H1 (cell line): Measurements from ENCODE around the gene CRYM. TPM values are rescaled to one million over a fixed set of nuclear protein-coding genes. Genes with fewer than 3 reads are reported as not detected.

Source experiments
- CTCF ChIA-PET: fragments of 300-600 bp; sonication (Branson Sonifier 250); formaldehyde crosslinking; loops from one replicate; lab custom pipeline; 2021; ENCODE audit not compliant: partially characterized antibody; lab: Charles Lee
- POLR2A ChIA-PET: fragments of 300-600 bp; sonication (Branson Sonifier 250); formaldehyde crosslinking; loops from one replicate; lab custom pipeline; 2021; ENCODE audit warnings: inconsistent platforms; ENCODE audit not compliant: partially characterized antibody; lab: Charles Lee
- DNase-seq, 2 experiments: peaks; one replicate each; pipeline versions ENCODE4 v3.0.0 to v3.0.0-alpha.2; 2010 to 2022; ENCODE audit warnings: low spot score in 2 of 2, low read depth in 1 of 2, mixed read lengths in 1 of 2
- FAIRE-seq: peaks from 2 replicates; lab custom pipeline; 2011; peaks lifted over from hg19 to GRCh38; lab: Jason Lieb, UNC
- H2AFZ ChIP-seq: 2 replicates; pipeline ENCODE4 v1.8.1; 2012; ENCODE audit warnings: low read length, inconsistent platforms
- H2AK5ac ChIP-seq: 2 replicates; pipeline ENCODE4 v1.6.1; 2013; ENCODE audit warnings: low read depth, low read length
- H2BK120ac ChIP-seq: replicated peaks from 2 replicates; pipeline ENCODE3; 2013; ENCODE audit warnings: low read depth, low read length, inconsistent platforms
- H2BK12ac ChIP-seq: 2 replicates; pipeline ENCODE4 v1.6.1; 2013; ENCODE audit warnings: low read depth, low read length
- H2BK15ac ChIP-seq: 2 replicates; pipeline ENCODE4 v1.6.1; 2013; ENCODE audit warnings: low read length
- H2BK20ac ChIP-seq: 2 replicates; pipeline ENCODE4 v1.6.1; 2013; ENCODE audit warnings: low read length
- H2BK5ac ChIP-seq: 2 replicates; pipeline ENCODE4 v1.6.1; 2013; ENCODE audit warnings: low read depth, low read length
- H3K14ac ChIP-seq: 2 replicates; pipeline ENCODE4 v1.6.1; 2013; ENCODE audit warnings: inconsistent platforms; ENCODE audit not compliant: insufficient read length
- H3K18ac ChIP-seq: 2 replicates; pipeline ENCODE4 v1.6.1; 2013; ENCODE audit warnings: low read length; ENCODE audit errors: extremely low read depth
- H3K23ac ChIP-seq: 2 replicates; pipeline ENCODE4 v1.6.1; 2013; ENCODE audit warnings: inconsistent platforms; ENCODE audit not compliant: insufficient read length
- H3K23me2 ChIP-seq: 2 replicates; pipeline ENCODE4 v1.6.1; 2013; ENCODE audit warnings: low read depth, low read length
- H3K27ac ChIP-seq: 2 replicates; pipeline ENCODE4 v1.6.1; 2011; ENCODE audit warnings: low read depth, low read length, inconsistent platforms
- H3K27me3 ChIP-seq, 4 experiments: replicated peaks in 1 of 4; 1 replicate in 1 of 4; 2 replicates in 3 of 4; pipeline versions ENCODE4 v1.6.1 to v1.8.1; 2011 to 2013; ENCODE audit warnings: low read length in 3 of 4, mild to moderate bottlenecking in 3 of 4, inconsistent platforms in 2 of 4, mixed read lengths in 2 of 4, moderate library complexity in 1 of 4; ENCODE audit not compliant: control insufficient read depth in 3 of 4, insufficient read depth in 3 of 4; ENCODE audit errors: extremely low read depth in 1 of 4
- H3K36me3 ChIP-seq, 4 experiments: 2 replicates each; pipeline versions ENCODE4 v1.6.1 to v1.8.1; 2011 to 2013; ENCODE audit warnings: mild to moderate bottlenecking in 4 of 4, low read length in 3 of 4, moderate library complexity in 2 of 4, control low read depth in 1 of 4, inconsistent platforms in 1 of 4; ENCODE audit not compliant: insufficient read depth in 4 of 4, control insufficient read depth in 2 of 4
- H3K4ac ChIP-seq: replicated peaks from 2 replicates; pipeline ENCODE3; 2013; ENCODE audit warnings: low read length, low read depth, mixed read lengths, inconsistent platforms; ENCODE audit not compliant: insufficient read length
- H3K4me1 ChIP-seq, 4 experiments: replicated peaks in 1 of 4; 1 replicate in 1 of 4; 2 replicates in 3 of 4; pipeline versions ENCODE4 v1.6.1 to v1.8.1; 2011 to 2013; ENCODE audit warnings: low read length in 3 of 4, inconsistent platforms in 2 of 4, mixed read lengths in 1 of 4; ENCODE audit not compliant: insufficient read depth in 4 of 4, control insufficient read depth in 3 of 4
- H3K4me2 ChIP-seq, 2 experiments: 2 replicates each; pipeline versions ENCODE4 v1.6.1 to v1.8.1; 2011 to 2013; ENCODE audit warnings: low read depth in 2 of 2, low read length in 2 of 2, control low read depth in 1 of 2, inconsistent platforms in 1 of 2, mild to moderate bottlenecking in 1 of 2; ENCODE audit not compliant: insufficient read depth in 1 of 2
- H3K4me3 ChIP-seq, 4 experiments: fragments of 200-600, 300-600 bp in 1 of 4; sonication (generic), shearing (Covaris generic), sonication (Bioruptor Twin) in 1 of 4; 2 replicates each; pipeline versions ENCODE4 v1.5.1 to v1.8.1; 2011 to 2016; ENCODE audit warnings: low read length in 4 of 4, low read depth in 3 of 4, control low read depth in 2 of 4, inconsistent platforms in 2 of 4, mild to moderate bottlenecking in 2 of 4, mixed read lengths in 1 of 4, moderate library complexity in 1 of 4; ENCODE audit not compliant: insufficient read depth in 2 of 4; ENCODE audit errors: extremely low read depth in 1 of 4
- H3K56ac ChIP-seq: replicated peaks from 2 replicates; pipeline ENCODE3; 2013; ENCODE audit warnings: low read depth, mild to moderate bottlenecking, mixed read lengths, low read length, inconsistent platforms; ENCODE audit not compliant: insufficient read length
- H3K79me1 ChIP-seq: 2 replicates; pipeline ENCODE4 v1.6.1; 2013; ENCODE audit warnings: low read depth, low read length, control low read depth
- H3K79me2 ChIP-seq, 2 experiments: 2 replicates each; pipeline versions ENCODE4 v1.6.1 to v1.8.1; 2012 to 2013; ENCODE audit warnings: low read length in 2 of 2, mild to moderate bottlenecking in 2 of 2, inconsistent platforms in 1 of 2; ENCODE audit not compliant: insufficient read depth in 2 of 2, control insufficient read depth in 1 of 2
- H3K9ac ChIP-seq, 4 experiments: replicated peaks in 1 of 4; 1 replicate in 1 of 4; 2 replicates in 3 of 4; pipeline versions ENCODE4 v1.6.1 to v1.8.1; 2011 to 2013; ENCODE audit warnings: low read depth in 3 of 4, low read length in 3 of 4, control low read depth in 2 of 4, mild to moderate bottlenecking in 2 of 4, moderate library complexity in 2 of 4, inconsistent platforms in 1 of 4; ENCODE audit errors: extremely low read depth in 1 of 4
- H3K9me3 ChIP-seq, 2 experiments: 2 replicates each; pipeline versions ENCODE4 v1.6.1 to v1.8.1; 2012 to 2013; ENCODE audit warnings: mild to moderate bottlenecking in 2 of 2, moderate library complexity in 2 of 2, control low read depth in 1 of 2, inconsistent platforms in 1 of 2, low read depth in 1 of 2, low read length in 1 of 2, mixed read lengths in 1 of 2; ENCODE audit not compliant: insufficient read depth in 2 of 2
- H4K20me1 ChIP-seq, 2 experiments: replicated peaks in 1 of 2; 2 replicates each; pipeline versions ENCODE3 to v1.8.1; 2011 to 2013; ENCODE audit warnings: inconsistent platforms in 2 of 2, low read length in 2 of 2, mild to moderate bottlenecking in 1 of 2; ENCODE audit not compliant: insufficient read depth in 2 of 2, control insufficient read depth in 1 of 2
- H4K5ac ChIP-seq: 2 replicates; pipeline ENCODE4 v1.6.1; 2013; ENCODE audit warnings: low read length, low read depth, mixed read lengths, inconsistent platforms; ENCODE audit not compliant: insufficient read length
- H4K8ac ChIP-seq: 2 replicates; pipeline ENCODE4 v1.8.0; 2013; ENCODE audit warnings: mild to moderate bottlenecking, moderate library complexity, low read length, inconsistent platforms; ENCODE audit not compliant: insufficient read depth; ENCODE audit errors: extremely low read depth
- H4K91ac ChIP-seq: replicated peaks from 2 replicates; pipeline ENCODE3; 2013; ENCODE audit warnings: low read length, mixed read lengths, inconsistent platforms; ENCODE audit not compliant: insufficient read length
- BACH1 ChIP-seq: IDR thresholded peaks from 2 replicates; pipeline ENCODE4 v1.6.1; 2012; ENCODE audit warnings: low read length, improper control_type of control experiment
- BRCA1 ChIP-seq: IDR thresholded peaks from 2 replicates; pipeline ENCODE4 v1.6.1; 2012; ENCODE audit warnings: low read depth, low read length, improper control_type of control experiment
- CEBPB ChIP-seq: IDR thresholded peaks from 2 replicates; pipeline ENCODE4 v1.6.1; 2012; ENCODE audit warnings: low read depth, low read length
- CHD1 ChIP-seq: IDR thresholded peaks from 2 replicates; pipeline ENCODE4 v1.6.1; 2012; ENCODE audit warnings: low read depth, low read length, improper control_type of control experiment
- CREB1 ChIP-seq: IDR thresholded peaks from 2 replicates; pipeline ENCODE4 v1.6.1; 2012; ENCODE audit warnings: inconsistent platforms
- GABPA ChIP-seq: IDR thresholded peaks from 2 replicates; pipeline ENCODE4 v1.6.1; 2011; ENCODE audit warnings: mild to moderate bottlenecking, low read length, moderate library complexity, borderline replicate concordance; ENCODE audit not compliant: insufficient read depth
- KDM1A ChIP-seq: fragments of 200-600, 300-600 bp; sonication (generic); IDR thresholded peaks from 2 replicates; pipeline ENCODE4 v1.7.1; 2016; ENCODE audit warnings: mild to moderate bottlenecking, low read length, borderline replicate concordance
- RAD21 ChIP-seq, 2 experiments: IDR thresholded peaks in 1 of 2; conservative IDR thresholded peaks in 1 of 2; 2 replicates each; pipeline ENCODE4 v1.6.1; 2011; ENCODE audit warnings: low read depth in 2 of 2, low read length in 2 of 2, improper control_type of control experiment in 1 of 2, inconsistent platforms in 1 of 2, mild to moderate bottlenecking in 1 of 2, moderate library complexity in 1 of 2
- SUZ12 ChIP-seq: fragments of 200-600 bp; sonication (generic); IDR thresholded peaks from 2 replicates; pipeline ENCODE4 v1.6.1; 2012; ENCODE audit warnings: mild to moderate bottlenecking, inconsistent platforms, low read length, moderate library complexity, mixed read lengths
- TEAD4 ChIP-seq: IDR thresholded peaks from 2 replicates; pipeline ENCODE4 v1.6.1; 2012; ENCODE audit warnings: low read depth, low read length, inconsistent platforms, mixed read lengths
- USF2 ChIP-seq: IDR thresholded peaks from 2 replicates; pipeline ENCODE4 v1.6.1; 2011; ENCODE audit warnings: low read length, improper control_type of control experiment
- ZNF274 ChIP-seq: IDR thresholded peaks from 2 replicates; pipeline ENCODE4 v1.7.0; 2012; ENCODE audit warnings: low read length, borderline replicate concordance; ENCODE audit errors: extremely low read depth
- WGBS, 2 experiments: shearing (Covaris generic) in 1 of 2; methylation state at CpG; one replicate each; pipeline versions ENCODE4 v1.1.6 to v1.1.7; 2013 to 2015; ENCODE audit warnings: low lambda C conversion rate in 2 of 2, mixed read lengths in 2 of 2, inconsistent platforms in 1 of 2, low coverage in 1 of 2, missing lambda C conversion rate in 1 of 2; ENCODE audit not compliant: insufficient replicate concordance in 2 of 2, insufficient coverage in 1 of 2, insufficient read length in 1 of 2; ENCODE audit errors: extremely low coverage in 1 of 2, missing lambda C conversion rate in 1 of 2; 5-methylcytosine and 5-hydroxymethylcytosine counted together
- polyA plus RNA-seq, 7 experiments: library from polyadenylated mRNA; depleted of rRNA in 3 of 7; stranded (reverse) in 5 of 7; unstranded in 2 of 7; fragments of >200 nt in 5 of 7; fragments of 200-250 nt in 2 of 7; gene quantifications; 1 replicate in 5 of 7; 2 replicates in 1 of 7; 4 replicates in 1 of 7; pipeline versions ENCODE4 v1.2.1 to v1.2.3, GENCODE V29; 2011 to 2013; ENCODE audit warnings: missing spikeins in 2 of 7, mixed read lengths in 2 of 7
- total RNA-seq: library from RNA; stranded (reverse); fragmentation: NEBNext Ultra II Directional; extraction: Animal tissue kit (Norgen Biotek cat#: 25700); gene quantifications from 2 replicates; pipeline ENCODE4 v1.2.1, GENCODE V29; 2021

The CRYM gene
- total and polyA plus RNA-seq, 2 of the 8 experiments (the other 6 are each of a cell fraction or from before 2014, with no cell fraction given) = 12.9 to 40.4 TPM

- POLR2A ChIA-PET = no interaction called here
- TF ChIP-seq BACH1 = no peak
- no peak for TF ChIP-seq GABPA
- no peak for TF ChIP-seq BRCA1
- no peak for TF ChIP-seq CEBPB
- TF ChIP-seq ZNF274 = no peak
- no peak for TF ChIP-seq USF2
- no peak for TF ChIP-seq RAD21 (IDR thresholded peaks at IDR 0.05 in 1 of 2, conservative IDR thresholded peaks at IDR 0.05 in 1 of 2; ENCODE audit: low read depth in 2 of 2, low read length in 2 of 2)
- TF ChIP-seq KDM1A = no peak
- no peak for TF ChIP-seq SUZ12
- TF ChIP-seq TEAD4 = no peak
- TF ChIP-seq CHD1 = no peak
- no peak for TF ChIP-seq CREB1
These were observed 3.8 kb upstream of the CRYM start for GRCh38 chr16:21281698-21282389.

More at GRCh38 chr16:21281698-21282389, 3.8 kb upstream of the CRYM start:
- Histone ChIP-seq H2BK120ac (no peak overlapping the region), H4K91ac (no peak overlapping the region), H3K23me2 (peaks cover 9% of the 10 kb centered on the region; the same call in 1 of the 2 replicates), H3K9me3 (no peaks in the 10 kb centered on the region), H3K4me1 (peaks cover 4 to 9% (median 7%) of the 10 kb centered on the region in 4 experiments; a peak in 5 of 7 replicates), H4K5ac (no peak overlapping the region), H3K23ac (no peak overlapping the region), H3K79me2 (no peaks in the 10 kb centered on the region), H3K18ac (no peak overlapping the region), H2BK12ac (no peak overlapping the region), H3K4me2 (no peak overlapping the region), H3K27ac (no peak overlapping the region), H3K14ac (no peak overlapping the region), H3K36me3 (no peaks in the 10 kb centered on the region), H2AK5ac (no peak overlapping the region), H4K20me1 (peaks cover 0 to 2% of the 10 kb centered on the region in 2 experiments), H2BK20ac (no peak overlapping the region), H4K8ac (no peak overlapping the region), H3K79me1 (no peaks in the 10 kb centered on the region), H2AFZ (no peak overlapping the region), H3K4ac (no peak overlapping the region), H2BK5ac (no peak overlapping the region), H3K4me3 (no peak overlapping the region), H3K27me3 (peaks cover 0 to 7% (median 0%) of the 10 kb centered on the region in 4 experiments; a peak in 4 of 7 replicates), H3K9ac (no peak overlapping the region), H2BK15ac (no peak overlapping the region), H3K56ac (no peak overlapping the region)
- CTCF ChIA-PET = interaction anchor here (1.4 to 3.9 kb wide), 4 partner anchors 19 to 129 kb away, joined by 3 to 12 read pairs (median 6); no protein-coding TSS in a partner anchor
- FAIRE-seq = no peak
- DNase-seq = no peak
- WGBS, 2 experiments = 86% methylated on average over 7 of the region's 7 CpGs; no CpG with 5 or more reads in 1 of the 2 experiments
